HL-60 (cell line): ENCODE data around the gene CTIF.

Source experiments
- CTCF ChIP-seq: IDR thresholded peaks from one replicate; pipeline ENCODE4 v1.5.1; 2011; ENCODE audit warnings: low read length, control low read depth, inconsistent platforms; ENCODE audit not compliant: insufficient read depth
- POLR2AphosphoS5 ChIP-seq: IDR thresholded peaks from 2 replicates; pipeline ENCODE4 v1.6.1; 2012; ENCODE audit warnings: low read depth
- REST ChIP-seq: IDR thresholded peaks from 2 replicates; pipeline ENCODE4 v1.6.1; 2012; ENCODE audit warnings: low read depth; ENCODE audit not compliant: insufficient replicate concordance

- TF ChIP-seq CTCF = no peak
- no peak for TF ChIP-seq POLR2AphosphoS5
- TF ChIP-seq REST = no peak
Measured at GRCh38 chr18:48770243-48770642, 231.4 kb downstream of the CTIF start.
